Neutrophil (primary cell): Measurements from ENCODE around the gene ANO1.

Experiments
- H3K27ac ChIP-seq: fragments of 200-600 bp; sonication (generic); 2 replicates; pipeline ENCODE4 v1.5.1; 2016; ENCODE audit warnings: mild to moderate bottlenecking, moderate library complexity
- H3K27me3 ChIP-seq: fragments of 200-600 bp; sonication (generic); 2 replicates; pipeline ENCODE4 v1.6.0; 2016; ENCODE audit warnings: mild to moderate bottlenecking
- H3K36me3 ChIP-seq: fragments of 200-600 bp; sonication (generic); 2 replicates; pipeline ENCODE4 v1.5.1; 2017
- H3K4me1 ChIP-seq, 2 experiments: fragments of 200-600 bp in 1 of 2; sonication (generic) in 1 of 2; 1 replicate in 1 of 2; 2 replicates in 1 of 2; pipeline versions ENCODE4 v1.5.1 to v1.6.1; 2013 to 2016; ENCODE audit warnings: low read depth in 1 of 2, low read length in 1 of 2, mild to moderate bottlenecking in 1 of 2, moderate library complexity in 1 of 2; ENCODE audit not compliant: control insufficient read depth in 1 of 2, insufficient read depth in 1 of 2
- H3K4me3 ChIP-seq, 2 experiments: fragments of 200-600 bp in 1 of 2; sonication (generic) in 1 of 2; 1 replicate in 1 of 2; 2 replicates in 1 of 2; pipeline ENCODE4 v1.5.1; 2013 to 2016; ENCODE audit warnings: low read depth in 1 of 2, low read length in 1 of 2, mild to moderate bottlenecking in 1 of 2, moderate library complexity in 1 of 2
- H3K9me3 ChIP-seq: fragments of 200-600 bp; sonication (generic); 2 replicates; pipeline ENCODE4 v1.5.1; 2016
- TF ChIP-seq, protein P1 (sequence below): fragments of 200-600 bp; sonication (generic); IDR thresholded peaks from 2 replicates; pipeline ENCODE4 v1.5.1; 2016; ENCODE audit warnings: antibody characterized with exemption

Gene ANO1

DNA sequence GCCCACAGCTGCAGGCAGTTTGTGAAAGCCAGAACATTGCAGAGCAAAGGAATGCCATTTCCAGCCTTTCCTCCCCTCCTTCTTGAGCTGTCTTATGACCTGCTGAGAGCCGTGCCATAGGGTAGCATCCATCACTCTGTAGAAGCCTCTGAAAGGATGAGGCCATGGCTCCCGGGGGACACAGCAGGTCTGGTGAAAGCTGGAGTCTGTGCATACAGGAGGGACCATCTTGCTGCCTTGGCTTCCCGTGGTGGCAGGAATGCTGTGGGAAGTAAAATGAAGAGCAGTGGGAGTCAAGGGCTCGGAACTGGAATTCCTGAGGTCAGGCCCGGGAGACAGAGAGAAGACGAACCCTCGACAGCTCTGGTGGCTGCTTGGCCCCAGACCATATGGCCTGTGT is 30.9 kb downstream of the ANO1 start:
- Histone ChIP-seq H3K4me1 (no peaks in the 10 kb centered on the region), H3K27ac (no peak overlapping the region), H3K9me3 (no peaks in the 10 kb centered on the region), H3K36me3 (no peaks in the 10 kb centered on the region), H3K4me3 (no peak overlapping the region), H3K27me3 (peaks cover 28% of the 10 kb centered on the region)
- TF ChIP-seq, protein P1, sequence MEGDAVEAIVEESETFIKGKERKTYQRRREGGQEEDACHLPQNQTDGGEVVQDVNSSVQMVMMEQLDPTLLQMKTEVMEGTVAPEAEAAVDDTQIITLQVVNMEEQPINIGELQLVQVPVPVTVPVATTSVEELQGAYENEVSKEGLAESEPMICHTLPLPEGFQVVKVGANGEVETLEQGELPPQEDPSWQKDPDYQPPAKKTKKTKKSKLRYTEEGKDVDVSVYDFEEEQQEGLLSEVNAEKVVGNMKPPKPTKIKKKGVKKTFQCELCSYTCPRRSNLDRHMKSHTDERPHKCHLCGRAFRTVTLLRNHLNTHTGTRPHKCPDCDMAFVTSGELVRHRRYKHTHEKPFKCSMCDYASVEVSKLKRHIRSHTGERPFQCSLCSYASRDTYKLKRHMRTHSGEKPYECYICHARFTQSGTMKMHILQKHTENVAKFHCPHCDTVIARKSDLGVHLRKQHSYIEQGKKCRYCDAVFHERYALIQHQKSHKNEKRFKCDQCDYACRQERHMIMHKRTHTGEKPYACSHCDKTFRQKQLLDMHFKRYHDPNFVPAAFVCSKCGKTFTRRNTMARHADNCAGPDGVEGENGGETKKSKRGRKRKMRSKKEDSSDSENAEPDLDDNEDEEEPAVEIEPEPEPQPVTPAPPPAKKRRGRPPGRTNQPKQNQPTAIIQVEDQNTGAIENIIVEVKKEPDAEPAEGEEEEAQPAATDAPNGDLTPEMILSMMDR, result no peak

DNA sequence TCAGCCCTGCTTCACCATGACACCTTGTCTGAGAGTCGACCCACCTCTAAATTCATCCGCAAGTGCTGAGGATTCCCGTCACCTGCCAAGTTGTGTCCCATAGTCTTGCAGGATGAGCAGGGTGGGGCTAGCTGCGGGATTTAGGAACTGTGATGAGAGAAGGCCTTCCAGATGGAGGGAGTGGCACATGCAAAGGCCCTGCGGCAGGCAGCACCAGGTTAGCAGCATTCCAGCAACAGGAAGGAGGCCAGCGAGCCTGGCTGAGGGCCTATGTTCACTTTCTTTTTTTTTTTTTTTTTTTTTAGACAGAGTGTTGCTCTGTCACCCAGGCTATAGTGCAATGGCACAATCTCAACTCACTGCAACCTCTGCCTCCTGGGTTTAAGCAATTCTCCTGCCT is 31.8 kb downstream of the ANO1 start:
- TF ChIP-seq, protein P1, result no peak
- H3K4me3 ChIP-seq, result no peak overlapping the region
- no peaks in the 10 kb centered on the region for H3K9me3 ChIP-seq
- no peak overlapping the region for H3K27ac ChIP-seq
- no peaks in the 10 kb centered on the region for H3K36me3 ChIP-seq
- H3K4me1 ChIP-seq, result no peaks in the 10 kb centered on the region
- peaks cover 28% of the 10 kb centered on the region for H3K27me3 ChIP-seq

DNA sequence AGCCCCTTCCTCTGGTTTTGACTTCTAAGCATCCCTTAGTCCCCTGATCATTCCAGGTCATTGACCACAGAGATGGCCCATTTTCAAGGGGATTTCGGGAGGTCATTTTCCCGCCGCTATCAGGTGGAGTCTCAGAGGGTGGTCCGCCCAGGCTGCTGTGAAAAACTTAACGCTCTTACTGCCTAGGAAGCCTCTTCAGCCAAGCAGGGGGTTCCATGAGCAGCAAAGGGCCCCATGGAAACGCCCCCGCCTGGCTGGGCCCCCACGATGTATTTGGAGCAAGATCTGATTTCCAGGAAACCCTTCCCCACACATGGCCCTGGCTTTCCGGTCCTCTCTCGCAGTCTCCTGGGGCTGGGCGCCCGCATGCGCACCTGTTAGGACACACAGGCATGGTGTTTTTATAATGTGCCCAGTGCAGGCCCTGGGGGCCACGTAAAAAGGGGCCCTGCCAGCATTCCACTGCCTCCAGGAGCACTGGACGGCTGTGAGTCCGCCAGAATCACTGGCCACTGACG is 32.5 kb downstream of the ANO1 start:
- Histone ChIP-seq H3K4me3 (no peak overlapping the region), H3K27me3 (peaks cover 24% of the 10 kb centered on the region), H3K4me1 (no peaks in the 10 kb centered on the region), H3K36me3 (no peaks in the 10 kb centered on the region), H3K27ac (no peak overlapping the region), H3K9me3 (no peaks in the 10 kb centered on the region)
- TF ChIP-seq, protein P1, result no peak

DNA sequence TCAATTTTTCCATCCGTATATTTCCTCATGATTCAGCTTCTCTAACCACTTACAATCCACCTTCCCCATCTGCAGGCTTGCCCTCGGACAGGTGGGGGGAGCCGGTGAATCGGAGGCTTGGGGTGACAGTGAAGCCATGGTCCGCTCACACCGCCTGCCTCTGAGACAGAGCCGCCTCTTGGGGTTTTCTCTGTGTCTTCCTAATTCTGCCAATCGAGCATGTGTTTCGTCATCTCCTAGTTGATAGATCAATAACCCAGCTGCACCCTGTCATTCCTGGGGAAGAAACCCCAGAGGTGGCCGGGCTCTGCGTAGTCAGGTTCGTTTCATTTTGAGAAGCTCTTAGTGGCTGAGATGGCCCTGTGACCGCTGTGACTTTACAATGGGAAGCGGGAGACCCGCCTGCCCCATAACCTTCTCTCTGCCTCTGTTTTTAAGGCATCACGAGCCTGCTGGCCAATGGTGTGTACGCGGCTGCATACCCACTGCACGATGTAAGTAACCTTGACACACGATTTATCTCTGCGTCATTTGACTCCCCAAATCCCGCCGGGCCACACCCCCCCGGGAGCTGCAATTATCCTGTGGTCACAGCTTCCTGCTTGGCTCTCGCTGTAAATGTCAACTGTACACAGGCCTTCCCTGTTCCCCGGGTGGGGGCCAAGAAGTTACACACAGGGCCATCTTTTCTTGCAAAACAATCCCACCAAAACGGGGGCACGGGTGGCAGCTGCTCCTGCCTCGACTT is 33.3 kb downstream of the ANO1 start:
- no peak overlapping the region for H3K27ac ChIP-seq
- no peaks in the 10 kb centered on the region for H3K36me3 ChIP-seq
- H3K9me3 ChIP-seq, result no peaks in the 10 kb centered on the region
- no peaks in the 10 kb centered on the region for H3K4me1 ChIP-seq
- peaks cover 16% of the 10 kb centered on the region for H3K27me3 ChIP-seq
- TF ChIP-seq, protein P1, result no peak
- H3K4me3 ChIP-seq, result no peak overlapping the region

DNA sequence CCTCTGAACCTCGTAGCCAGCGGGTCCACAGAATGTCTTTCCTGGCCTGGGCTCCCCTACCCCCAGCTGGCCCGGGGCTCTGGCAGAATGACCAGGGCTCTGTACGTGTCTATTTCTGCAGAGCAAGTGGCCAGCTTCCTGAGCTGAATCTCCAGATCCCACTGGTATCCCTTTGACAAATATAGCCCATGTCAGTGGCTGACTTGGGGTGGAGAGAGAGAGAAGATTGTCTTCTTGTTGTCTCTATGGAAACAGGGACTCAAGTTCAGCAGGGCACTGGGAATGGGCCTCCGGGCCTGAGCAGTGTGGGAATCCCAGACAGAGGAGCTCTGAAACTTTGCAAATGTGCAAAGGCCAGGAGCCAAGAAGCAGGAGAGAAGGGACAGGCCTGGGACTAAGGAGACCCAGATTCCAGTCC is 33.9 kb downstream of the ANO1 start:
- Histone ChIP-seq H3K27me3 (peaks cover 13% of the 10 kb centered on the region), H3K4me3 (no peak overlapping the region), H3K4me1 (no peaks in the 10 kb centered on the region), H3K36me3 (no peaks in the 10 kb centered on the region), H3K27ac (no peak overlapping the region), H3K9me3 (no peaks in the 10 kb centered on the region)
- TF ChIP-seq, protein P1, result no peak
